NCI-H774 (cell line): ENCODE measurements around the gene KRTAP5-4.
"Not testable (repeated sequence)": the region's sequence is repeated elsewhere in the genome, so short reads cannot be mapped to it uniquely, and the experiment has no call there.

Experiments used
- DNase-seq: peaks from one replicate; lab custom pipeline; 2025; lab: John Stamatoyannopoulos, UW

KRTAP5-4 gene

DNA sequence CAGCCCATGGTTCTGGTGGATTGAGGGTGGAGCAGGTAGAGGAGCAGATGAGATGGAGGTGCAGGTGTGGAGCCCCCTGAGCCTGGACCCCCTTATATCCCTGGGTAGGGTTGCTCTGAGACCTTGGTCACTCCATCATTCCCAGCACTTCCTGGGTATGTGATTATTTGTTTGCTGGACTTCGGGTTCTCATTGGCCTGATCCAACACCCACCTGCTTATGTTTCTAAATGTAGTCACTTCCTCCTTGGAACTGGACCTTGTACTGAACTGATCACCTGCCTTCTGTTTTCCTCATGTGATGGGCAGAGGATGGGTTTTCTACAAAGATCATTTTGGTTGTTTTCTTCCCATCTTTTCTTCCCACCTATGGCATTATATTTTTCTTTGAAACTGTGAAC, at the start of gene KRTAP5-4:
Gene KRTAP5-4 (minus strand): TSS at position 53 of the 400 bp plus-strand sequence. CDS start 45 bp downstream, at position 8.
- DNase-seq, result no peak

GRCh38 chr11:1671658-1672057, 49.7 kb upstream of the KRTAP5-4 start:
- no peak for DNase-seq

DNA sequence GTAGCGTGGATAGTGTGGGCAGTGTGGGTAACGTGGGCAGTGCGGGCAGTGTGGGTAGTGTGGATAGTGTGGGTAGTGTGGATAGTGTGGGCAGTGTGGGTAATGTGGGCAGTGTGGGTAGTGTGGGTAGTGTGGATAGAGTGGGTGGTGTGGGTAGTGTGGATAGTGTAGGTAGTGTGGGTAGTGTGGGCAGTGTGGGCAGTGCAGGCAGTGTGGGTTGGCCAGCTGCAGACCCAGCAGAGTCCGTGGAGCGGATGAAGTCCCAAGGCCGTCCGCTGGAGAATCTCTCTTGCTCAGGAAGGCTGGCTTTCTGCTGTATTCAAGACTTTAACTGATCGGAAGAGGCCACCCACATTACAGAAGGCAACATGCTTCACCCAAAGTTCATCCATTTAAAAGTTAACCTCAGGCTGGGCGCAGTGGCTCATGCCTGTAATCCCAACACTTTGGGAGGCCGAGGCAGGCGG, 49.0 kb upstream of the KRTAP5-4 start:
- DNase-seq, result no peak

- not testable (repeated sequence) for DNase-seq
Observed at GRCh38 chr11:1670457-1670856, 48.5 kb upstream of the KRTAP5-4 start.

DNA sequence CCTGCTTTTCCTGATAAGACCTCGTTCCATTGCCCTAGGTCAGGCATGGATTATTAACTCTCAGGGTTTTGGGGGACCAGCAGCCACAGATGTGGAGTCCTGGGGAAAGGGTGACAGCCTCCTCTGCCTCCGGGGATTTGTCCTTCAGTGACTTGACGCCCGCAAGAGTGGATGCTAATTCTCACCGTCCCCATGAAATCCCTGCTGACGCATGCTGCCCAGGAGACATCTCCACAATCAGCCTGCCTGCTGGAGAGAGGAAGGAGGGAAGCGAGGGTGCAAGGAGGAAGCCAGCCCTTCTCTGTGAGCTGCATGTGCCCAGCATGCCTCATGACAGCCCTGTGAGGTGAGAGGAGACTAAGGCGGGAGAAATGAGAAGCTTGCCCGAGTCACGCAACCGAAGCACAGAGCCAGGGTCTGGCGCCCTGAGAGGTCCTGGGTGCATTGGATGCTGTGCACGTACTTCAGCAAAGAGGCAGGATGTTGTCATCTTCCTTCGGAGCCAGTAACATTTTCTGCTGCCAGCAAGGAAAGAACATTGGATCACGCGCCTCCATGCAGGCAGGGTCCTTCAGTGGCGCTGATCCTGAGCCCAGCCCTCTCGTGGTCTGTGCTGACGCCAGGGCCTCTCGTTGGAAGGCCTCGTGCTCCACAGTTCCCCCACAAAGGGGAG, 47.7 kb upstream of the KRTAP5-4 start:
- no peak for DNase-seq

GRCh38 chr11:1668911-1669473, 47.1 kb upstream of the KRTAP5-4 start:
- no peak for DNase-seq

GRCh38 chr11:1667906-1668305, 46.0 kb upstream of the KRTAP5-4 start:
- no peak for DNase-seq

DNA sequence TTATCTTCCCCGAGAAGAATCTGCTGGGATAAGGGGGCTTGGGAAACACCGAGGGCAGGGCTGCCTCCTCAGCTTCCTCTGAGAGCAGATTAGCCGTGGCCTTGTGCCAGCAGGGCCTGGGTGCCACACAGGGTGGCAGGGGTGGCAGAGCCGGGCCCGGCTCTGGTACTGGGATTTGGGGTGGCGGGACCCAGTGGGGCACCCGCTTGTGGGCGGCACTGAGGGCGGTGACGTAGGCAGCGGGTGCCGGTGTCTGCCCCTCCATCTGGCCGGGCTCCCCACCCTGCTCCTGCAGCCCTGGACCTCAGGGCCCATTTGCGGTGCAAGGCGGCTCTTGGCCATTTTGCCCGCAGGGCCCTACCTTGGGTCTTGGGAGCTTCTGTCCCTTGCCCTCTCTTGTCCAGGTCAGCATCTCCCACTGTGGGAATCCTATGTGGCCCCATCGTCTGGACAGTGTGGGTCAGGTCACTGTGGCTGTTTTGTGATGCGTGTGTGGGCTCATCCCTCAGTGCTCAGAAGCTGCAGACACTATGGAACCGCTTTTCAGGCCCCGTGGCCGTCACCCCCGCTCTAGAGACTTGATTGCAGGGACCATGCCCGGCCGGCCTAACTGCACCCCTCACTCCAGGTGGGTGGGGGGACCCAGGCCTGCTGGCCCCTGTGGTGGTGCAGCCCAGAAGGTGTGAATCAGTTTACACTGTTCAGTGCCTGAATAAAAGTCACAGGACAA, 45.3 kb upstream of the KRTAP5-4 start:
- DNase-seq, result no peak

- no peak for DNase-seq
Observed at GRCh38 chr11:1665313-1665712, 43.4 kb upstream of the KRTAP5-4 start.

- DNase-seq, result not testable (repeated sequence)
Observed at GRCh38 chr11:1662699-1663283, 40.9 kb upstream of the KRTAP5-4 start.

GRCh38 chr11:1661454-1662269, 39.7 kb upstream of the KRTAP5-4 start:
- not testable (repeated sequence) for DNase-seq

- DNase-seq, result no peak
Observed at GRCh38 chr11:1660111-1660867, 38.4 kb upstream of the KRTAP5-4 start.

GRCh38 chr11:1659506-1659905, 37.6 kb upstream of the KRTAP5-4 start:
- DNase-seq, result no peak

GRCh38 chr11:1656670-1657069, 34.7 kb upstream of the KRTAP5-4 start:
- DNase-seq, result no peak

DNA sequence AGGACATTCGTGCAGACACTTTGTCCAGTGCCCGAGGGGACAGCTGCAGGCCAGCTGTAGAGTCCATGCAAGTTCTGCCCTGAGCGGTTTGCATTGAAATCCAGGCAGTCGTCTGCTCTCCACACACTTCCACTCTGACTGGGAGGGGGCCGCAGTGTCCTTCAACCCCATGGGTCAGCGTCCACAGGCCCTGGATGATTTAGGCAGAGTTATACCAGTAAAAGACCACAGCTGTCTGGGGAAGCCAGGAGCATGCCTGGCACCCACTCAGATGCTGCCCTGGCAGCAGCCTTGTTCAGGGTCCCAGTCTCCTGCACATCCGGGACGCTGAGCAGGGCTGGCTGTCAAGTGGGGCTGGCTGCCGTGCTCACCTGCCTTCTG, 34.1 kb upstream of the KRTAP5-4 start:
- DNase-seq, result no peak

GRCh38 chr11:1655168-1656060, 33.5 kb upstream of the KRTAP5-4 start:
- DNase-seq, result no peak

DNA sequence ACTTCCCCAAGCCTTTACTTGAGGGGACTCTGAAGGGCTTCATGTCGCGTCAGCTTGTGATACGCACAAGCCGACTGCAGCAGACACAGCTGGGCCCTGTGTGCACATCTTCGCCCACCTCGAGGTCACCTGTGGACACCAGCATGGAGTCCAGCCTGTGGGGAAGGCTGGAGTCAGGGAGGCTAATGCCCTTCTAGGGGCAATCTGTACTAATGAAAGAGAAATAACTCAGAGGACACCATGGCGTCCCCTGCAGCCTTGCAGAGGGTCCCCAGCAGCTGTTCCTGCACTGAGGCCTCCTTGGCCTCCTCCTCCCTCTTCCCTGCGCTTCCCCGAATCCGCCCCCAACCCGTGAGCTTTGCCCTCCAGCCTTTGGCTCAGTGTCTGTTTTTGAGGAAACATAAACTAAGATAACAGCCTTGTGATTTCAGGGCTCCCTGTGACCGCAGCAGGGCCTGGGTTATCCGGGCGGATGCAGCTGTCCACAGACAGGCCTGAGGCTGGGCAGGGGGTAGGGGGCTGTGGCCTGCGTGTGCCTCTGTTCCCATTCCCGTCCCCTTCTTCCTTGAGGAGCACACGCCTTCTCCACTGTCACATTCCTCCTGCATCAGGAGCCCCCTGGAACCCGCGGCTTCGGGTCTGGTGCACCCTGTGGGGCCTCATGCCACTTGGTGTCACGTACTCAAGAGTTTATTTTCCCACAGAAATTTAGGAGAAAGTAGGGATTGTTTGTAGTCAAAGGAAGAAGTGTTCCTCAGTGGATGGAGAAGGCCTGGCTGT, 32.6 kb upstream of the KRTAP5-4 start:
- DNase-seq, result no peak

DNA sequence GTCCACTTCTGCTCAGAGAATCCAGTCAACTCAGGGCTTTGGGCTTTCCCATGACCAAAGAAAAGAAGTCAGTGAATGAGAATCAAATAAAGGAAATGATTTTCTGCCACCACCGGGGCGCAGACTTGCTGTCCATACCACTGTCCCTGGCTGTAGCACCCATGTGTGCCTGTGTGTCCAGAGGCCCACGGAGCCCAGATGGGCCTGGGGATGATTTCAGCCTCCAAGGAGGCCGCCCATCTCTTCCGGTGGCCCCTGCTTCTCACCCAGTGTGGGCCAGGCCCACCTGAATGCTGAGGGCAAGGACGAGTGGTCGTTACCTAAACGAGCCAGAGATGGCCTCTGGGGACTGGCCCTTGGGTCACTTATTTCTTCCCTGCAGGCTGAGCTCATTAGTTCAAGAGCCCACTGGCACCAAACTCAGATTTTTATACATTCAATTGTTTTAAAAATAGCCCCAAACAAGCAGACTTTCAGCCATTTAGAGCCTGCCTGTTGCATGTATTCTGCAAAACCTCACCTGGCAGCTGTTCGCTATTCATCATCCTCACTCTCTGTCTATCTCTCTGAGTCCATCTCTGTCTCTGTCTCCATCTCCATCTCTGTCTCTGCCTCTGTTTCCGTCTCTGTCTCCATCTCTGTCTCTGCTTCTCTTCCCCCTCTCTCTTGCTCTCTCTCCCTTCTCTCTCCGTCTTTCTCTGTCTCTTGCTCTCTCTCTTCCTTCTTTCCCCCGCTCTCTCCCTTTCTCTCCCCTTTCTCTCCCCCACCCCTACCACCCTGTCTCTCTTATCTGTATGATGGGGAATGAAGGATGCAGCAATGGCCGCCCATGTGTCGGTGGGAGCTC, 31.8 kb upstream of the KRTAP5-4 start:
- DNase-seq, result no peak
